ENCODE measurements around the gene DCLRE1A.

DNA sequence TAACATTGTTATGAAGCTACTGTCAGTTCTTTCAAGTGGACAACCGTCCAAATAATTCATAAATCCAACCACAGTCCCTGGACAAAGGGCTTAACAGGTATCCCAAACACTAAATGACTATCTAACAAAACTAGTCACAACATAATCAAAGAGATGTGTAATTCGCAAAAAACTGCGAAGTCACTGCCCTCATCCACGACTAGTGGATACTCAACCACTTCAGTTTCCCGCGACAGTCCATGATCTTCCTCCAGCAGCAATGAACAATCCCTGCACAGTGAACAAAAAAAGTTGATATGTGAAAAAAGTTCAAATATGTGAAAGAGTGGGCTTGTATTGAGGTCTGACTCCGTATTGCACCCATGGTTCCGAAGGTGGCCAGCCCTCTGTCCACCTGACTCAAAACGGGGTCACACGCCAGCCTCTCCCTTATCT, 287 bp downstream of the DCLRE1A start:
- TF ChIP-seq JUNB (IDR thresholded peaks at IDR 0.05; ENCODE audit: unreplicated experiment) (no peak), EZH2phosphoT487 (IDR thresholded peaks at IDR 0.05; ENCODE audit: unreplicated experiment) (no peak), POLR2AphosphoS5 (IDR thresholded peaks at IDR 0.05; ENCODE audit: low read depth) (no peak), CREB1 (CRISPR knock-in tag; IDR thresholded peaks at IDR 0.05; ENCODE audit: low read depth) (no peak), EZH2 (IDR thresholded peaks at IDR 0.05; ENCODE audit: low read depth, unreplicated experiment) (no peak), NANOG (IDR thresholded peaks at IDR 0.05; ENCODE audit: borderline replicate concordance) (no peak), STAT1 (IDR thresholded peaks at IDR 0.05; ENCODE audit: unreplicated experiment) (no peak)
- TF ChIP-seq, protein P1, sequence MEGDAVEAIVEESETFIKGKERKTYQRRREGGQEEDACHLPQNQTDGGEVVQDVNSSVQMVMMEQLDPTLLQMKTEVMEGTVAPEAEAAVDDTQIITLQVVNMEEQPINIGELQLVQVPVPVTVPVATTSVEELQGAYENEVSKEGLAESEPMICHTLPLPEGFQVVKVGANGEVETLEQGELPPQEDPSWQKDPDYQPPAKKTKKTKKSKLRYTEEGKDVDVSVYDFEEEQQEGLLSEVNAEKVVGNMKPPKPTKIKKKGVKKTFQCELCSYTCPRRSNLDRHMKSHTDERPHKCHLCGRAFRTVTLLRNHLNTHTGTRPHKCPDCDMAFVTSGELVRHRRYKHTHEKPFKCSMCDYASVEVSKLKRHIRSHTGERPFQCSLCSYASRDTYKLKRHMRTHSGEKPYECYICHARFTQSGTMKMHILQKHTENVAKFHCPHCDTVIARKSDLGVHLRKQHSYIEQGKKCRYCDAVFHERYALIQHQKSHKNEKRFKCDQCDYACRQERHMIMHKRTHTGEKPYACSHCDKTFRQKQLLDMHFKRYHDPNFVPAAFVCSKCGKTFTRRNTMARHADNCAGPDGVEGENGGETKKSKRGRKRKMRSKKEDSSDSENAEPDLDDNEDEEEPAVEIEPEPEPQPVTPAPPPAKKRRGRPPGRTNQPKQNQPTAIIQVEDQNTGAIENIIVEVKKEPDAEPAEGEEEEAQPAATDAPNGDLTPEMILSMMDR (conservative IDR thresholded peaks at IDR 0.05; ENCODE audit: low read depth in 2 of 2): no peak
- TF ChIP-seq, protein P2, sequence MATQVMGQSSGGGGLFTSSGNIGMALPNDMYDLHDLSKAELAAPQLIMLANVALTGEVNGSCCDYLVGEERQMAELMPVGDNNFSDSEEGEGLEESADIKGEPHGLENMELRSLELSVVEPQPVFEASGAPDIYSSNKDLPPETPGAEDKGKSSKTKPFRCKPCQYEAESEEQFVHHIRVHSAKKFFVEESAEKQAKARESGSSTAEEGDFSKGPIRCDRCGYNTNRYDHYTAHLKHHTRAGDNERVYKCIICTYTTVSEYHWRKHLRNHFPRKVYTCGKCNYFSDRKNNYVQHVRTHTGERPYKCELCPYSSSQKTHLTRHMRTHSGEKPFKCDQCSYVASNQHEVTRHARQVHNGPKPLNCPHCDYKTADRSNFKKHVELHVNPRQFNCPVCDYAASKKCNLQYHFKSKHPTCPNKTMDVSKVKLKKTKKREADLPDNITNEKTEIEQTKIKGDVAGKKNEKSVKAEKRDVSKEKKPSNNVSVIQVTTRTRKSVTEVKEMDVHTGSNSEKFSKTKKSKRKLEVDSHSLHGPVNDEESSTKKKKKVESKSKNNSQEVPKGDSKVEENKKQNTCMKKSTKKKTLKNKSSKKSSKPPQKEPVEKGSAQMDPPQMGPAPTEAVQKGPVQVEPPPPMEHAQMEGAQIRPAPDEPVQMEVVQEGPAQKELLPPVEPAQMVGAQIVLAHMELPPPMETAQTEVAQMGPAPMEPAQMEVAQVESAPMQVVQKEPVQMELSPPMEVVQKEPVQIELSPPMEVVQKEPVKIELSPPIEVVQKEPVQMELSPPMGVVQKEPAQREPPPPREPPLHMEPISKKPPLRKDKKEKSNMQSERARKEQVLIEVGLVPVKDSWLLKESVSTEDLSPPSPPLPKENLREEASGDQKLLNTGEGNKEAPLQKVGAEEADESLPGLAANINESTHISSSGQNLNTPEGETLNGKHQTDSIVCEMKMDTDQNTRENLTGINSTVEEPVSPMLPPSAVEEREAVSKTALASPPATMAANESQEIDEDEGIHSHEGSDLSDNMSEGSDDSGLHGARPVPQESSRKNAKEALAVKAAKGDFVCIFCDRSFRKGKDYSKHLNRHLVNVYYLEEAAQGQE (IDR thresholded peaks at IDR 0.05; ENCODE audit: unreplicated experiment): no peak
- TF ChIP-seq, protein P3, sequence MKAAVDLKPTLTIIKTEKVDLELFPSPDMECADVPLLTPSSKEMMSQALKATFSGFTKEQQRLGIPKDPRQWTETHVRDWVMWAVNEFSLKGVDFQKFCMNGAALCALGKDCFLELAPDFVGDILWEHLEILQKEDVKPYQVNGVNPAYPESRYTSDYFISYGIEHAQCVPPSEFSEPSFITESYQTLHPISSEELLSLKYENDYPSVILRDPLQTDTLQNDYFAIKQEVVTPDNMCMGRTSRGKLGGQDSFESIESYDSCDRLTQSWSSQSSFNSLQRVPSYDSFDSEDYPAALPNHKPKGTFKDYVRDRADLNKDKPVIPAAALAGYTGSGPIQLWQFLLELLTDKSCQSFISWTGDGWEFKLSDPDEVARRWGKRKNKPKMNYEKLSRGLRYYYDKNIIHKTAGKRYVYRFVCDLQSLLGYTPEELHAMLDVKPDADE (IDR thresholded peaks at IDR 0.05): no peak

Data from GM23338 (cell line).